Spleen (tissue), 7 donors: ENCODE results near the gene SH3RF1.

Source experiments
- POLR2A ChIP-seq, 3 donors: fragments of 450-650 bp; IDR thresholded peaks; one replicate each; pipeline ENCODE4 v1.5.1; 2017; ENCODE audit warnings: antibody characterized with exemption in 3 of 3, mild to moderate bottlenecking in 1 of 3
- POLR2AphosphoS5 ChIP-seq, 3 donors: sonication (generic); formaldehyde crosslinking; IDR thresholded peaks; one replicate each; pipeline ENCODE4 v1.5.1; 2017; ENCODE audit warnings: antibody characterized with exemption in 3 of 3
- TF ChIP-seq, protein P1 (sequence below), 11 experiments: fragments of 200-600 bp in 7 of 11; fragments of 450-650 bp in 4 of 11; sonication (generic) in 4 of 11; IDR thresholded peaks in 8 of 11; conservative IDR thresholded peaks in 3 of 11; 1 replicate in 7 of 11; 2 replicates in 4 of 11; pipeline versions ENCODE4 v1.4.0 to v1.8.0; 2016 to 2021; ENCODE audit warnings: antibody characterized with exemption in 11 of 11, inconsistent platforms in 4 of 11, mild to moderate bottlenecking in 1 of 11
- donor health status: DM: no; HTN: no; CAD: no; lungs with moderate emphysema.
- donor health status: DM: no; HTN: no; CAD: no.
- donor health status: DM: no; HTN: no; CAD: no.

DNA sequence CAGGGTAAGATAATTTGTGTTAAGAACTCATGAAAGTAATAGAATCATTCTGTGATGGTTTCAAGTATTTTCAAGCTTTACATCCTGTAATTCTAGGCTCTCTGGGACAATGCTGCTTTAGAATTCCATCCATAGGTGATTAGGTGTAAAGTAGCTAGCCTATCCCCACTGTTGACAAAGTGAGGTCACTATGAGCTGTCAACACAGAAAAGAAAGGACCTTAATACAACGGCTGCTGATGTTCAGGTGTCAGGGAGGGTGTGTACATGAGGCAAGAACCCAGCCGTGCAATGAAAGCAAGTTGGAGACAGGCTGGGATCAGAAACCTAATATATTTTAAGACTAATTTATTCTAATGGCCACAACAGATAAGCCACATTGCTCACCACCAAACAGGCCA lies 36.8 kb upstream of the SH3RF1 start:
- TF ChIP-seq POLR2A (IDR thresholded peaks at IDR 0.05) (no peak), POLR2AphosphoS5 (IDR thresholded peaks at IDR 0.05) (no peak)
- TF ChIP-seq, protein P1, sequence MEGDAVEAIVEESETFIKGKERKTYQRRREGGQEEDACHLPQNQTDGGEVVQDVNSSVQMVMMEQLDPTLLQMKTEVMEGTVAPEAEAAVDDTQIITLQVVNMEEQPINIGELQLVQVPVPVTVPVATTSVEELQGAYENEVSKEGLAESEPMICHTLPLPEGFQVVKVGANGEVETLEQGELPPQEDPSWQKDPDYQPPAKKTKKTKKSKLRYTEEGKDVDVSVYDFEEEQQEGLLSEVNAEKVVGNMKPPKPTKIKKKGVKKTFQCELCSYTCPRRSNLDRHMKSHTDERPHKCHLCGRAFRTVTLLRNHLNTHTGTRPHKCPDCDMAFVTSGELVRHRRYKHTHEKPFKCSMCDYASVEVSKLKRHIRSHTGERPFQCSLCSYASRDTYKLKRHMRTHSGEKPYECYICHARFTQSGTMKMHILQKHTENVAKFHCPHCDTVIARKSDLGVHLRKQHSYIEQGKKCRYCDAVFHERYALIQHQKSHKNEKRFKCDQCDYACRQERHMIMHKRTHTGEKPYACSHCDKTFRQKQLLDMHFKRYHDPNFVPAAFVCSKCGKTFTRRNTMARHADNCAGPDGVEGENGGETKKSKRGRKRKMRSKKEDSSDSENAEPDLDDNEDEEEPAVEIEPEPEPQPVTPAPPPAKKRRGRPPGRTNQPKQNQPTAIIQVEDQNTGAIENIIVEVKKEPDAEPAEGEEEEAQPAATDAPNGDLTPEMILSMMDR (IDR thresholded peaks at IDR 0.05 in 8 of 11, conservative IDR thresholded peaks at IDR 0.05 in 3 of 11), result no peak
